Measurements from ENCODE around the gene LETM1.

The LETM1 gene

DNA sequence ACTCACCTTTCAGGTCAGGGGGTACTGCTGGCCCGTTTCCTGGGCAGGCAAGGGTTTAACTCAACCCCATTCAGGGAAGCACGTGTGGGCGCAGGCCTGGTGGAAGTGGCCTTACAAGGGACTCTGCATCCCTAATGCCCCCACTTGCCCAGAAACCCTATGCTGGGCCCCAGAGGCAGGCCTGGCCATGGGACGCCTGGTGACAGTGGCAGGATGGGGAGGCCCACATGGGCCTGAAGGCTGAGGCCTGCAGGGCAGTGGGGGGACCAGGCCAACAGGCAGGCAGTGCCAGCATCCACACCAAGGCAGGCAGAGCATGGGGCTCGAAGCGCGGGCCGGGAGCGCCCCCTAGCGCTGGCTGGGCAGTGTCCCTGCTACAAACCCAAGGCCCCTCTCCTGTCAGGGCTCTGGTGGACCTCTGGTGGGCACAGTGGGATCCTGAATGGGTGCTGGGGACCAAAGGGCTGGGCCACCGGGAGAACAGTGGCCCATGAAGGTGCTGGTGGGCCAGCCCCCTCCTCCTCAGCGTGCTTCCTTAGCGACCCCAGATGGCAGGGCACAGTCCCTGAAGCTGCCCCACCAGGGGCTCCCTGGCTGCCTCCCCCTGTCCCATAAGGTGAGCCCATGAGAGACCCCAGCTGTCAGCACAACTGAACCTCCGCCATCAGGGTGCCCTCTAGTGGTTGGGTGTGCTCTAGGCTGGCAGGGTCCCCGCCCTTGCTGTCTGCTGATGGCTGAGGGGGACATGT, 46.0 kb downstream of the LETM1 start:
- ATAC-seq (replicated peaks), result peak; percentile 81
- H3K36me3 Mint-ChIP-seq (ENCODE audit: insufficient read depth), result peaks cover 18% of the 10 kb centered on the region
- peak; percentile 50 to 59 (median 53) for DNase-seq
- no peaks in the 10 kb centered on the region for H3K4me1 Mint-ChIP-seq (ENCODE audit: low read depth in 2 of 2)
- no peak overlapping the region for H3K27ac Mint-ChIP-seq
- H3K4me3 Mint-ChIP-seq, result no peak overlapping the region
- H3K27me3 Mint-ChIP-seq, result no peaks in the 10 kb centered on the region
- no peaks in the 10 kb centered on the region for H3K9me3 Mint-ChIP-seq

- H3K27me3 Mint-ChIP-seq, result no peaks in the 10 kb centered on the region
- no peak for DNase-seq
Measured at GRCh38 chr4:1808851-1809753, 46.9 kb downstream of the LETM1 start.

GRCh38 chr4:1808396-1808795, 47.6 kb downstream of the LETM1 start:
- Mint-ChIP-seq H3K36me3 (ENCODE audit: insufficient read depth) (peaks cover 9% of the 10 kb centered on the region), H3K27ac (no peak overlapping the region), H3K4me3 (no peak overlapping the region), H3K27me3 (no peaks in the 10 kb centered on the region), H3K9me3 (no peaks in the 10 kb centered on the region), H3K4me1 (ENCODE audit: low read depth in 2 of 2) (peaks cover 0 to 2% of the 10 kb centered on the region in 2 donors)
- DNase-seq (no peak), ATAC-seq (replicated peaks) (no peak)

More at GRCh38 chr4:1808851-1809753, 46.9 kb downstream of the LETM1 start:
- Mint-ChIP-seq H3K9me3 (no peaks in the 10 kb centered on the region), H3K4me1 (ENCODE audit: low read depth in 2 of 2) (no peaks in the 10 kb centered on the region), H3K4me3 (no peak overlapping the region), H3K27ac (no peak overlapping the region), H3K36me3 (ENCODE audit: insufficient read depth) (peaks cover 14% of the 10 kb centered on the region)
- no peak for ATAC-seq (replicated peaks)

GRCh38 chr4:1807332-1807777, 48.6 kb downstream of the LETM1 start:
- H3K27ac Mint-ChIP-seq, result no peak overlapping the region
- DNase-seq (no peak), ATAC-seq (replicated peaks) (no peak)
- H3K36me3 Mint-ChIP-seq (ENCODE audit: insufficient read depth), result peaks cover 9% of the 10 kb centered on the region
- no peaks in the 10 kb centered on the region for H3K9me3 Mint-ChIP-seq
- peaks cover 0 to 2% of the 10 kb centered on the region in 2 donors for H3K4me1 Mint-ChIP-seq (ENCODE audit: low read depth in 2 of 2)
- H3K4me3 Mint-ChIP-seq, result no peak overlapping the region
- no peaks in the 10 kb centered on the region for H3K27me3 Mint-ChIP-seq

DNA sequence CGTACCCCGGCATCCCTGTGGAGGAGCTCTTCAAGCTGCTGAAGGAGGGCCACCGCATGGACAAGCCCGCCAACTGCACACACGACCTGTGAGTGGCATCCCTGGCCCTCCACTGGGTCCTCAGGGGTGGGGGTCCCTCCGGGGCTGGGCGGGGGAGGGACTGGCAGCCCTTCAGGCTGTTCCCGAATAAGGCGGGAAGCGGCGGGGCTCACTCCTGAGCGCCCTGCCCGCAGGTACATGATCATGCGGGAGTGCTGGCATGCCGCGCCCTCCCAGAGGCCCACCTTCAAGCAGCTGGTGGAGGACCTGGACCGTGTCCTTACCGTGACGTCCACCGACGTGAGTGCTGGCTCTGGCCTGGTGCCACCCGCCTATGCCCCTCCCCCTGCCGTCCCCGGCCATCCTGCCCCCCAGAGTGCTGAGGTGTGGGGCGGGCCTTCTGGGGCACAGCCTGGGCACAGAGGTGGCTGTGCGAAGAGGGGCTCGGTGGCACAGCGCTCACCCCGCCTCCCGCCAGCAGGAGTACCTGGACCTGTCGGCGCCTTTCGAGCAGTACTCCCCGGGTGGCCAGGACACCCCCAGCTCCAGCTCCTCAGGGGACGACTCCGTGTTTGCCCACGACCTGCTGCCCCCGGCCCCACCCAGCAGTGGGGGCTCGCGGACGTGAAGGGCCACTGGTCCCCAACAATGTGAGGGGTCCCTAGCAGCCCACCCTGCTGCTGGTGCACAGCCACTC, 49.2 kb downstream of the LETM1 start:
- DNase-seq (no peak), ATAC-seq (replicated peaks) (no peak)
- peaks cover 0 to 2% of the 10 kb centered on the region in 2 donors for H3K4me1 Mint-ChIP-seq (ENCODE audit: low read depth in 2 of 2)
- no peak overlapping the region for H3K4me3 Mint-ChIP-seq
- no peaks in the 10 kb centered on the region for H3K27me3 Mint-ChIP-seq
- peaks cover 7% of the 10 kb centered on the region for H3K36me3 Mint-ChIP-seq (ENCODE audit: insufficient read depth)
- H3K9me3 Mint-ChIP-seq, result no peaks in the 10 kb centered on the region
- no peak overlapping the region for H3K27ac Mint-ChIP-seq

DNA sequence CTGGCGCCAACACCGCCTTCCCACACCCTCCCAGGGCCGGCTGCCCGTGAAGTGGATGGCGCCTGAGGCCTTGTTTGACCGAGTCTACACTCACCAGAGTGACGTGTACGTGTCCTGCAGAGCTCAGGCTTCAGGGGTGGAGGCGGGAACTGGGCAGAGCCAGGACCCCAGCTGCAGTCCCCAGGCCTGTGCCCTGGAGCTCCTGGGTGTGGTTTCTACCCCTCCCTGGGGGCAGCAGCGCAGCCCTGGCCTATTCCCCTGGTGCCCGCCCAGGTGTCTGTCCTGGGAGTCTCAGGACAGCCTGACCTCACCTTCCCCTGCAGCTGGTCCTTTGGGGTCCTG, 49.8 kb downstream of the LETM1 start:
- DNase-seq, result no peak

GRCh38 chr4:1805493-1806222, 50.3 kb downstream of the LETM1 start:
- Mint-ChIP-seq H3K4me3 (no peak overlapping the region), H3K9me3 (no peaks in the 10 kb centered on the region)

More for the DNA sequence above, 49.8 kb downstream of the LETM1 start:
- Mint-ChIP-seq H3K9me3 (no peaks in the 10 kb centered on the region), H3K27ac (no peak overlapping the region), H3K4me1 (ENCODE audit: low read depth in 2 of 2) (peaks cover 0 to 2% of the 10 kb centered on the region in 2 donors), H3K27me3 (peaks cover 0 to under 1% of the 10 kb centered on the region in 2 donors), H3K36me3 (ENCODE audit: insufficient read depth) (peaks cover 3% of the 10 kb centered on the region), H3K4me3 (no peak overlapping the region)
- no peak for ATAC-seq (replicated peaks)

GRCh38 chr4:1804638-1805492, 51.1 kb downstream of the LETM1 start:
- no peak for ATAC-seq (replicated peaks)
- Mint-ChIP-seq H3K27me3 (peaks cover 0 to 14% of the 10 kb centered on the region in 2 donors), H3K9me3 (no peaks in the 10 kb centered on the region), H3K4me1 (ENCODE audit: low read depth in 2 of 2) (peaks cover 0 to 2% of the 10 kb centered on the region in 2 donors), H3K27ac (no peak overlapping the region), H3K4me3 (no peak overlapping the region), H3K36me3 (ENCODE audit: insufficient read depth) (peaks cover 3% of the 10 kb centered on the region)
- DNase-seq, result no peak

More at GRCh38 chr4:1805493-1806222, 50.3 kb downstream of the LETM1 start:
- Mint-ChIP-seq H3K4me1 (ENCODE audit: low read depth in 2 of 2) (peaks cover 0 to 2% of the 10 kb centered on the region in 2 donors), H3K27me3 (peaks cover 0 to 6% of the 10 kb centered on the region in 2 donors), H3K27ac (no peak overlapping the region), H3K36me3 (ENCODE audit: insufficient read depth) (peaks cover 3% of the 10 kb centered on the region)
- DNase-seq (no peak), ATAC-seq (replicated peaks) (no peak)

GRCh38 chr4:1803523-1804423, 52.2 kb downstream of the LETM1 start:
- Mint-ChIP-seq H3K4me1 (ENCODE audit: low read depth in 2 of 2) (peaks cover 0 to 2% of the 10 kb centered on the region in 2 donors), H3K9me3 (no peaks in the 10 kb centered on the region), H3K27me3 (peaks cover 0 to 25% of the 10 kb centered on the region in 2 donors), H3K36me3 (ENCODE audit: insufficient read depth) (peaks cover 3% of the 10 kb centered on the region), H3K27ac (no peak overlapping the region), H3K4me3 (no peak overlapping the region)
- no peak for DNase-seq
- ATAC-seq (replicated peaks), result no peak

GRCh38 chr4:1802720-1803522, 53.0 kb downstream of the LETM1 start:
- no peak overlapping the region for H3K4me3 Mint-ChIP-seq

More at GRCh38 chr4:1802720-1803522, 53.0 kb downstream of the LETM1 start:
- peaks cover 0 to 31% of the 10 kb centered on the region in 2 donors for H3K27me3 Mint-ChIP-seq
- no peak for ATAC-seq (replicated peaks)
- no peak for DNase-seq
- H3K36me3 Mint-ChIP-seq (ENCODE audit: insufficient read depth), result peaks cover 3% of the 10 kb centered on the region
- H3K4me1 Mint-ChIP-seq (ENCODE audit: low read depth in 2 of 2), result peaks cover 0 to 2% of the 10 kb centered on the region in 2 donors
- no peak overlapping the region for H3K27ac Mint-ChIP-seq
- no peaks in the 10 kb centered on the region for H3K9me3 Mint-ChIP-seq
